DMS53 treated with DMSO at 0.1 percent for 48 hours (cell line): Measurements from ENCODE around the gene COG4.
"Not testable (repeated sequence)": the region's sequence is repeated elsewhere in the genome, so short reads cannot be mapped to it uniquely, and the experiment has no call there.

Experiments used
- DNase-seq: peaks from one replicate; lab custom pipeline; 2025; ENCODE audit not compliant: unreplicated experiment; lab: John Stamatoyannopoulos, UW

The COG4 gene

GRCh38 chr16:70527315-70527996 lies 4.1 kb upstream of the COG4 start:
- DNase-seq: no peak

GRCh38 chr16:70526403-70526802 lies 3.0 kb upstream of the COG4 start:
- DNase-seq: no peak

- not testable (repeated sequence) for DNase-seq
Measured at GRCh38 chr16:70524399-70524825, 1.1 kb upstream of the COG4 start.

GRCh38 chr16:70523743-70524398 lies 517 bp upstream of the COG4 start, which contains the start of gene SF3B3:
SF3B3 (plus strand) TSS chr16:70523816; CDS start chr16:70526657, 2,841 bp downstream.
- peak; percentile 36 for DNase-seq

- DNase-seq: no peak
Measured at GRCh38 chr16:70522216-70523075, 908 bp downstream of the COG4 start.

- no peak for DNase-seq
Measured at GRCh38 chr16:70520612-70521297, 2.6 kb downstream of the COG4 start.

GRCh38 chr16:70512456-70512855 lies 10.9 kb downstream of the COG4 start:
- DNase-seq: no peak

GRCh38 chr16:70511833-70512232 lies 11.5 kb downstream of the COG4 start:
- no peak for DNase-seq

GRCh38 chr16:70510216-70510615 lies 13.1 kb downstream of the COG4 start:
- DNase-seq: no peak

GRCh38 chr16:70508752-70509151 lies 14.6 kb downstream of the COG4 start:
- DNase-seq: no peak

GRCh38 chr16:70496513-70496912 lies 26.8 kb downstream of the COG4 start:
- DNase-seq: no peak

- DNase-seq: no peak
Measured at GRCh38 chr16:70495425-70496182, 27.8 kb downstream of the COG4 start.

GRCh38 chr16:70494777-70495176 lies 28.6 kb downstream of the COG4 start:
- DNase-seq: no peak

GRCh38 chr16:70494202-70494770 lies 29.1 kb downstream of the COG4 start:
- DNase-seq: no peak

- DNase-seq: no peak
Measured at GRCh38 chr16:70493802-70494201, 29.6 kb downstream of the COG4 start.

GRCh38 chr16:70490261-70490660 lies 33.1 kb downstream of the COG4 start:
- DNase-seq: no peak

- DNase-seq: no peak
Measured at GRCh38 chr16:70484867-70485266, 38.5 kb downstream of the COG4 start.

GRCh38 chr16:70483426-70483825 lies 39.9 kb downstream of the COG4 start:
- no peak for DNase-seq

GRCh38 chr16:70482624-70483023 lies 40.7 kb downstream of the COG4 start:
- DNase-seq: no peak

- DNase-seq: no peak
Measured at GRCh38 chr16:70481929-70482536, 41.3 kb downstream of the COG4 start.
